NCI-H2227 (cell line): Measurements from ENCODE around the gene ANTXRL.
A peak's percentile ranks its signal among the peaks of the same experiment; 100 is the strongest.
"Not testable (repeated sequence)": the region's sequence is repeated elsewhere in the genome, so short reads cannot be mapped to it uniquely, and the experiment has no call there.

ENCODE experiments used
- DNase-seq: peaks from one replicate; lab custom pipeline; 2025; ENCODE audit not compliant: unreplicated experiment; lab: John Stamatoyannopoulos, UW

ANTXRL gene

GRCh38 chr10:46293832-46294640, 7.2 kb downstream of the ANTXRL start:
- no peak for DNase-seq

- DNase-seq, result no peak
Observed at GRCh38 chr10:46294641-46295220, 7.9 kb downstream of the ANTXRL start.

GRCh38 chr10:46295350-46296010, 8.7 kb downstream of the ANTXRL start:
- DNase-seq, result not testable (repeated sequence)

- not testable (repeated sequence) for DNase-seq
Observed at GRCh38 chr10:46296086-46296485, 9.3 kb downstream of the ANTXRL start.

- DNase-seq, result no peak
Observed at GRCh38 chr10:46296641-46297141, 9.9 kb downstream of the ANTXRL start.

GRCh38 chr10:46297406-46298204, 10.8 kb downstream of the ANTXRL start:
- DNase-seq, result no peak

GRCh38 chr10:46298477-46299285, 11.9 kb downstream of the ANTXRL start:
- DNase-seq, result no peak

- DNase-seq, result no peak
Observed at GRCh38 chr10:46299286-46299535, 12.4 kb downstream of the ANTXRL start.

GRCh38 chr10:46299536-46300369, 13.0 kb downstream of the ANTXRL start:
- peak; percentile 13 for DNase-seq

- not testable (repeated sequence) for DNase-seq
Observed at GRCh38 chr10:46300370-46300711, 13.5 kb downstream of the ANTXRL start.

GRCh38 chr10:46301056-46301645, 14.4 kb downstream of the ANTXRL start:
- no peak for DNase-seq

GRCh38 chr10:46301721-46302479, 15.1 kb downstream of the ANTXRL start:
- no peak for DNase-seq

- not testable (repeated sequence) for DNase-seq
Observed at GRCh38 chr10:46302765-46303352, 16.1 kb downstream of the ANTXRL start.

- DNase-seq, result no peak
Observed at GRCh38 chr10:46304062-46304461, 17.3 kb downstream of the ANTXRL start.

GRCh38 chr10:46304671-46305070, 17.9 kb downstream of the ANTXRL start:
- not testable (repeated sequence) for DNase-seq

GRCh38 chr10:46305079-46305818, 18.5 kb downstream of the ANTXRL start:
- no peak for DNase-seq

- no peak for DNase-seq
Observed at GRCh38 chr10:46305986-46306385, 19.2 kb downstream of the ANTXRL start.
